ENCODE results near the gene G6PC2.
"Not testable (repeated sequence)": the region's sequence is repeated elsewhere in the genome, so short reads cannot be mapped to it uniquely, and the experiment has no call there.

The G6PC2 gene

GRCh38 chr2:168901003-168901402 lies at the start of gene G6PC2:
TSS of gene G6PC2 (plus strand) at chr2:168901291. CDS start at chr2:168901332, 41 bp downstream.
- no peak for DNase-seq (ENCODE audit: low read depth)

- no peak for DNase-seq (ENCODE audit: low read depth)
Measured at GRCh38 chr2:168851674-168852320, 49.3 kb upstream of the G6PC2 start.

- no peak for DNase-seq (ENCODE audit: low read depth)
Measured at GRCh38 chr2:168852481-168852880, 48.6 kb upstream of the G6PC2 start.

GRCh38 chr2:168853471-168853870 lies 47.6 kb upstream of the G6PC2 start:
- no peak for DNase-seq (ENCODE audit: low read depth)

- DNase-seq (ENCODE audit: low read depth) = no peak
Measured at GRCh38 chr2:168854651-168855050, 46.4 kb upstream of the G6PC2 start.

- no peak for DNase-seq (ENCODE audit: low read depth)
Measured at GRCh38 chr2:168855601-168856000, 45.5 kb upstream of the G6PC2 start.

- no peak for DNase-seq (ENCODE audit: low read depth)
Measured at GRCh38 chr2:168858146-168858545, 42.9 kb upstream of the G6PC2 start.

- not testable (repeated sequence) for DNase-seq (ENCODE audit: low read depth)
Measured at GRCh38 chr2:168867164-168867563, 33.9 kb upstream of the G6PC2 start.

GRCh38 chr2:168870369-168870768 lies 30.7 kb upstream of the G6PC2 start:
- DNase-seq (ENCODE audit: low read depth) = not testable (repeated sequence)

- not testable (repeated sequence) for DNase-seq (ENCODE audit: low read depth)
Measured at GRCh38 chr2:168870824-168871223, 30.3 kb upstream of the G6PC2 start.

- no peak for DNase-seq (ENCODE audit: low read depth)
Measured at GRCh38 chr2:168874368-168875054, 26.6 kb upstream of the G6PC2 start.

- DNase-seq (ENCODE audit: low read depth) = not testable (repeated sequence)
Measured at GRCh38 chr2:168882163-168882562, 18.9 kb upstream of the G6PC2 start.

GRCh38 chr2:168884975-168885374 lies 16.1 kb upstream of the G6PC2 start:
- DNase-seq (ENCODE audit: low read depth) = no peak

GRCh38 chr2:168889635-168890005 lies 11.5 kb upstream of the G6PC2 start:
- no peak for DNase-seq (ENCODE audit: low read depth)

GRCh38 chr2:168890006-168890782 lies 10.9 kb upstream of the G6PC2 start, which contains the start of gene SPC25:
TSS of gene SPC25 (minus strand) at chr2:168890430. CDS start at chr2:168889519, 911 bp downstream.
- peak; percentile 84 for DNase-seq (ENCODE audit: low read depth)

GRCh38 chr2:168892327-168892726 lies 8.8 kb upstream of the G6PC2 start:
- no peak for DNase-seq (ENCODE audit: low read depth)

GRCh38 chr2:168894101-168894500 lies 7.0 kb upstream of the G6PC2 start:
- no peak for DNase-seq (ENCODE audit: low read depth)

GRCh38 chr2:168894720-168895119 lies 6.4 kb upstream of the G6PC2 start:
- no peak for DNase-seq (ENCODE audit: low read depth)

GRCh38 chr2:168895771-168896170 lies 5.3 kb upstream of the G6PC2 start:
- DNase-seq (ENCODE audit: low read depth) = no peak

- DNase-seq (ENCODE audit: low read depth) = no peak
Measured at GRCh38 chr2:168896783-168897182, 4.3 kb upstream of the G6PC2 start.

- no peak for DNase-seq (ENCODE audit: low read depth)
Measured at GRCh38 chr2:168897449-168897848, 3.6 kb upstream of the G6PC2 start.

- DNase-seq (ENCODE audit: low read depth) = no peak
Measured at GRCh38 chr2:168903888-168904287, 2.8 kb downstream of the G6PC2 start.

- no peak for DNase-seq (ENCODE audit: low read depth)
Measured at GRCh38 chr2:168904358-168904757, 3.3 kb downstream of the G6PC2 start.
